DMS53 treated with DMSO at 0.1 percent for 48 hours (cell line): Measurements from ENCODE around the gene ALDH3A2.
"Not testable (repeated sequence)": the region's sequence is repeated elsewhere in the genome, so short reads cannot be mapped to it uniquely, and the experiment has no call there.

Source experiments
- DNase-seq: peaks from one replicate; lab custom pipeline; 2025; ENCODE audit not compliant: unreplicated experiment; lab: John Stamatoyannopoulos, UW

ALDH3A2 gene

GRCh38 chr17:19649274-19649541, 657 bp downstream of the ALDH3A2 start:
- DNase-seq: no peak

- DNase-seq: no peak
Observed at GRCh38 chr17:19650826-19651225, 2.3 kb downstream of the ALDH3A2 start.

GRCh38 chr17:19651451-19652238, 3.1 kb downstream of the ALDH3A2 start:
- no peak for DNase-seq

DNA sequence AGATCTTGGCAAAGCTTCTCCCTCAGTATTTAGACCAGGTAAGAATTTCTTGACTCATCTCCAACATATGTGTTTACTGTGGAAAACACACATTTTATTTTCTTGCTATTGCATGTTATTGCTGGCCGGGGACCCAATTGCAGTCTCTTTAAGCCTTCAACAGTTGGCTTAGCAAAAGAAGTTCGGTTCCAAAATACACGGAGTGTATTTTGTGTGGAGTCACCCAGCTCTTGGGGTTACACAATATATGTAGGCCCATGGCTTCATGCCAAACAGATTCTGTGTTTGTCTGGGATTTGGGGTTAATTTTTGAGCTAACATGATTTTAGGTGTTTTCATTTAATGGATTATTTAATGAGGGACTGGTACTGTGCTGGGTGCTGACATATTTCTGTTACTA, 4.0 kb downstream of the ALDH3A2 start:
- DNase-seq: no peak

DNA sequence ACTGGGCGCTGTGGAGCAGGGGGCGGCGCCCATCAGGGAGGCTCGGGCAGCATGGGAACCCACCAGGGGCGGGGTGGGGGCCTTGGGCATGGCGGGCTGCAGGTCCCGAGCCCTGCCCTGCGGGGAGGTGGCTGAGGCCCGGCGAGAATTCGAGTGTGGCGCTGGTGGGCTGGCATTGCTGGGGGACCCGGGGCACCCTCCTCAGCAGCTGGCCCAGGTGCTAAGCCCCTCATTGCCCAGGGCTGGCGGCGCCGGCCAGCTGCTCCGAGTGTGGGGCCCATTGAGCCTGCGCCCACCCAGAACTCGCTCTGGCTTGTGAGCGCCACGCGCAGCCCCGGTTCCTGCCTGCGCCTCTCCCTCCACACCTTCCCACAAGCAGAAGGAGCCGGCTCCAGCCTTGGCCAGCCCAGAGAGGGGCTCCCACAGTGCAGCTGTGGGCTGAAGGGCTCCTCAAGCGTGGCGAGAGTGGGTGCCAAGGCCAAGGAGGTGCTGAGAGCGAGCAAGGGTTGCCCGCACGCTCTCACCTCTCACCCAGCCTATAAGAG, 5.9 kb downstream of the ALDH3A2 start:
- no peak for DNase-seq

- DNase-seq: no peak
Observed at GRCh38 chr17:19654896-19655295, 6.3 kb downstream of the ALDH3A2 start.

- no peak for DNase-seq
Observed at GRCh38 chr17:19656336-19656735, 7.8 kb downstream of the ALDH3A2 start.

DNA sequence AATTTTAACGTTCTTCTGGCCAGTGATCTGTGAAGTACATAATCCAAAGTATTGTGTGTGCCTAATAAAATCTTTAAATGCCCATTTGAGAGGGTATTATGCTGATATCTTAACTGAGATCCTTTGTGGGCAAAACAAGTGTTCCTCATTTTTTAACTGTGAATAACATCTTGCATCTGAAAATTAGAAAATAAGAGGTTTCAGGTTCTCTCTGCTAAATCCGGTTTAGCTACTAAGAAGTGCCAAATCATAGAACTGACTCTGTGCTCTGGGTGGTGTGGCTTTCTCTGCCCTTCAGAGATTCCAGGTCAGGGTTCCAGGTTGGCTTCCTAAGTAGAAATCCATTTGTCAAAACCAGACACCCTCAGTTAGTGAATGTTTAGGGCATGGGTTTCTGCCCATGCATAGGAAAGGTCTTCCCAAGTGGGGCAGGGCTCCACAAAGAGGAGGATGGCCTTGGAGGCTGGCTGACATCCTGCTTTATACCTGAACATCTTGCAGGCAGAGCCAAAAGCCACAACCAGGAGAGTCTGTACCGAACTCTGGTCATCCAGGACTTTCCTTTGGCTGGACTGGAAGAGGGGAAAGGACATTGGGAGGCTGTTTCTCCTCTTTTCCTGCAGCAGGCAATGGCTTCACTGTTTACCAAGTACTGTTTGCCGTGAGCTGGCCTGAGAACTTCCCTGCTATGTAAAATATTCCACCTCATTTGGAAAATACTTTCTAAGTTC, 8.5 kb downstream of the ALDH3A2 start:
- DNase-seq: no peak

- no peak for DNase-seq
Observed at GRCh38 chr17:19659366-19660177, 11.0 kb downstream of the ALDH3A2 start.

GRCh38 chr17:19660219-19660870, 11.8 kb downstream of the ALDH3A2 start:
- DNase-seq: no peak

DNA sequence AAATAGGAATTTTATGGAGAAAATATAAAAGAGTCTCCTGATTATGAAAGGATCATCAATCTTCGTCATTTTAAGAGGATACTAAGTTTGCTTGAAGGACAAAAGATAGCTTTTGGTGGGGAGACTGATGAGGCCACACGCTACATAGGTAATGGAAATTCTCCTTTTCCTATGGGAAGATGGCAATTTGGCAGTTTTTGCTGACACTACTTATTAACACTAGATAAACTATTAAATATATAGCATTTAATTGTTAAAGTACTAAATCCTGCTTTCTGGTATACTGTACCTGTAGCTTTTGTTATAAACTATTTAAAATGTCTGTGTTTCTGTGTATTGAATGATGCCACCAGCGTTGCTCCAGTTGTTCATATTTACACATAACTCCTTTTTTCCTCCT, 12.6 kb downstream of the ALDH3A2 start:
- no peak for DNase-seq

GRCh38 chr17:19663097-19663496, 14.5 kb downstream of the ALDH3A2 start:
- DNase-seq: no peak

DNA sequence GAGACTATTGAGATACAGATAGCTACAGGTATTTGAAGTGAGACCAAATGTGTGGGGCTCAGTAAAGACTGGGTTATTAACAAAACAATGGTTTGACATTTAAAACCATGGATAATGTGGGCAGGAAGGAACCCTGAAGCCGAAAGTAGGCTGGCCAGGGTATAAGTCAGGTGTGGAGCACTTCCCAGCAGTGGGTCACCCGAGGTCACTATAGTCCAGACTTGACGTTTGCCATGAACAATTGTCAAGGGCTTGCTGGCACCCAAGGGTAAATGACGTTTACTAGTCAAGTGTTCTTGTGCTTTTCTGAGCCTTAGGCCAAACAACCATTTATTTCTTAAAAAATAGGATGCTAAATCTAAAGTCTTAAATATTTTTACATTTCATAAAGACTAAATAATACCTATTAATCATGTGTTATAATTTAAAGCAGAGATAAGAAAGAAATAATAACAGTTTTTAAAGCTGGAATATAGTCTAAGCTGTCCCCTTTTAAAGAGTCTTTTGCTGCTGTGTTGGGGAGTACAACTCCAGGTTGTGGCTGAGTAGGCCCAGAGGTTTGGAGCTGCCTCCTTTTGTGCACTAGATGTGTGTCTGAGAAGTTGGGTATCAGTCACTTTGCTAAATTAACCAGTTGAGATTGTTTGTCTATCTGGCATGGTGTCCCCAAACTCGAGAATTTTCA, 15.7 kb downstream of the ALDH3A2 start:
- DNase-seq: no peak

- DNase-seq: no peak
Observed at GRCh38 chr17:19664821-19665181, 16.2 kb downstream of the ALDH3A2 start.

DNA sequence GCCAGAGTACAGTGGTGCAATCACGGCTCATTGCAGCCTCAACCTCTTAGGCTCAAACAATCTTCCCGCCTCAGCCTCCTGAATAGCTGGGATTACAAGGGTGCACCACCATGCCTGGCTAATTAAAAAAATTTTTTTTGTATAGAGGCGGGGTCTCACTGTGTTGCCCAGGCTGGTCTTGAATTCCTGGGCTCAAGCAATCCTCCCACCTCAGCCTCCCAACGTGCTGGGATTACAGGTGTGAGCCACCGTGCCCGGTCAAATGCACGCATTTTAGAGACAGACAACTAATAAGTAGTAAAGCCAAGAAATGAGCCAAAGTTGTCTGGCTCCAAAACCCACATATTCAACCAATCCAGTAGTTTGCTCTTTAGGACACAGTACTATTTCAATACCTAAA, 21.1 kb downstream of the ALDH3A2 start:
- not testable (repeated sequence) for DNase-seq

DNA sequence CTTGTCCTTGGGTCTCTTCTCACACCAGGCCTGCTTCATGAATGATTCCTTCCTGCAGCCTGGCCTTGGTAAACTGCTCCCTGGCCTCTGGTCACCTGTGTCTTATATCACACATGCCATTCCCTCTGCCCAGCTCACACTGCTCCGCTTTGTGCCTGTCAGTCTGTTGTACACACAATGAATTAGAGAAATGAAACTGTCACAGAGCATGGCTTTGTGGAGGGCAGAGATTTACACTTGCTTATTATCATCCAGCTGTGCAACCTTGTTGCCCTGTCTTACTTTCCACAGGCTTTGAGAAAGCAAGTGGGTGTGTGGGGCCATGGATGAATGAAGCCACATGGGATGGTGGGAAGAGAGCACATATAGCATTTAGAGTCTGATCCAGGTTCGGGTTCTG, 22.4 kb downstream of the ALDH3A2 start:
- no peak for DNase-seq

DNA sequence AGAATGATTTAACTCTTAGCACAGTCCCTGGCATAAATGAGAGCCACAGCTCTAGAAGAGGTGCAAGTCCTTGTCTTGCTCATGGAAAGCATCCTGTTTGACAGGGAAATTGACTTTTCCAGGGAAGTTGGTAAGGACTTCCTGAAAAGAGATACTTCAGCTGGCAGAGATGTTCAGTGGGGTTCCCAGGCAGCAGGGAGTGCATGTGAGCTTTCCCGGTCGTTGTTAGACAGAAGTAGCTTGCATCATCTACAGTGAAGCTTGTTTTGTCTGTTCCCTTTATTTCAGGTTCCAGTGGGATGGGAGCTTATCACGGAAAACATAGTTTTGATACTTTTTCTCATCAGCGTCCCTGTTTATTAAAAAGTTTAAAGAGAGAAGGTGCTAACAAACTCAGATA, 22.9 kb downstream of the ALDH3A2 start:
- no peak for DNase-seq

- no peak for DNase-seq
Observed at GRCh38 chr17:19672009-19672750, 23.6 kb downstream of the ALDH3A2 start.

- no peak for DNase-seq
Observed at GRCh38 chr17:19673623-19674022, 25.1 kb downstream of the ALDH3A2 start.

GRCh38 chr17:19676896-19677295, 28.3 kb downstream of the ALDH3A2 start:
- DNase-seq: no peak
